Stimulated activated naive CD4-positive, alpha-beta T cell treated with Interleukin-2 at 50 U/mL for 16 hours (primary cell): ENCODE results near the gene CRTC3.
A peak's percentile ranks its signal among the peaks of the same experiment; 100 is the strongest.
"Not testable (repeated sequence)": the region's sequence is repeated elsewhere in the genome, so short reads cannot be mapped to it uniquely, and the experiment has no call there.

ENCODE experiments used
- DNase-seq: peaks from one replicate; lab custom pipeline; 2025; lab: John Stamatoyannopoulos, UW

Gene CRTC3, protein sequence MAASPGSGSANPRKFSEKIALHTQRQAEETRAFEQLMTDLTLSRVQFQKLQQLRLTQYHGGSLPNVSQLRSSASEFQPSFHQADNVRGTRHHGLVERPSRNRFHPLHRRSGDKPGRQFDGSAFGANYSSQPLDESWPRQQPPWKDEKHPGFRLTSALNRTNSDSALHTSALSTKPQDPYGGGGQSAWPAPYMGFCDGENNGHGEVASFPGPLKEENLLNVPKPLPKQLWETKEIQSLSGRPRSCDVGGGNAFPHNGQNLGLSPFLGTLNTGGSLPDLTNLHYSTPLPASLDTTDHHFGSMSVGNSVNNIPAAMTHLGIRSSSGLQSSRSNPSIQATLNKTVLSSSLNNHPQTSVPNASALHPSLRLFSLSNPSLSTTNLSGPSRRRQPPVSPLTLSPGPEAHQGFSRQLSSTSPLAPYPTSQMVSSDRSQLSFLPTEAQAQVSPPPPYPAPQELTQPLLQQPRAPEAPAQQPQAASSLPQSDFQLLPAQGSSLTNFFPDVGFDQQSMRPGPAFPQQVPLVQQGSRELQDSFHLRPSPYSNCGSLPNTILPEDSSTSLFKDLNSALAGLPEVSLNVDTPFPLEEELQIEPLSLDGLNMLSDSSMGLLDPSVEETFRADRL

DNA sequence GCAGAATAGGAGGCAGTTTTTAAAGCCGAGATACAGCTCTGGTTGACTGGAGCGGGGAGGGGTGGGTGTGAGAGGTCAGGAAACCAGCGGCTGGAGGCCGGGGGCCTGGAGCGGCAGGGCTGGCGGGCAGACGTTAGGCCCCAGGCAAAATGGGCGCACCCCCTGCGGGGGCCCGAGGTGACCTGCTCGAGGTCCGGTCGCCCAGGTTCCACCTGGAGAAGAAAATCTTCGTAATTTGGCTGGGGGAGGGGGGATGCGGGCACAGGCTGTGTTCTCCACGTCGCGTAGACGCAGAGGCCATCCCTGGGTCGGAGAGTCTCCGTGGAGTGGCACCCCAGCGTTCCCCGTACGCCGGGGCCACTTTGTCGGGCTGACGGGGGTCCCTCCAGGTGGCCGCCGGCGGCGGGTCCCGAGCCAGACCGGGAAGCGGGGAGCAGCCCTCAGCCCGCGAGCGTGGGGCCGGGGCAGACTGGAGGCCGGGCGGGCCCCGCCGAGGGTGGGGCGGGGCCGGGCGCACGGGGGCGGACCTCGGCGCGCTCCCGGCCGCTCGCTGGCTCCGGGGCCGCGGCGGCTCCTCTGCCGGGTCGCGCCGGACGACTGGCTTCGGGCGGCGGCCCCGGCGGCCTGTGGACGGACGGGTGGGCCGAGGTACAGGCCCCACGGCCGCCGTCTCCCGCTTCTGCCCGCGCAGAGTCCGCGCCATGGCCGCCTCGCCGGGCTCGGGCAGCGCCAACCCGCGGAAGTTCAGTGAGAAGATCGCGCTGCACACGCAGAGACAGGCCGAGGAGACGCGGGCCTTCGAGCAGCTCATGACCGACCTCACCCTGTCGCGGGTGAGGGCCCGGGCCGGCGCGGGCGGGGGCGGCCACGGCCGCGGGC, at the start of gene CRTC3:
Gene CRTC3 (plus strand): TSS at position 553 of the 879 bp plus-strand sequence. CDS start 149 bp downstream, at position 702.
- peak; percentile 57 for DNase-seq

DNA sequence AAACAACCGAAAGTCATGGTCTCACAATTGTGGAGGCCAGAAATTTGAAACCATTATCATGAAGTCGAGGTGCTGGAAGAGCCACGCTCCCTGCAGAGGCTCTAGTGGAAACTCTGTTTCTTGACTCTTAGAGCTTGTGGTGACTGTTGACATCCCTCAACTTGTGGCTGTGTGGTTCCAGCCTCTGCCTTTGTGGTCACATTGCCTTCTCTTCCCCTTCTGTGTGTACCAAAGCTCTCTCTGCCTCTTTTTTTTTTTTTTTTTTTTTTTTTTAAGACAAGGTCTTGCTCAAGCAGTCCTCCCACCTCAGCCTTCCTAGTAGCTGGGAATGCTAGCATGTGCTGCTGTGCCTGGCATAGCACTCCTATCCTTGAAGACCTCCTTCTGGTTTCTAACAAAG, 48.7 kb upstream of the CRTC3 start:
- DNase-seq = peak; percentile 1

DNA sequence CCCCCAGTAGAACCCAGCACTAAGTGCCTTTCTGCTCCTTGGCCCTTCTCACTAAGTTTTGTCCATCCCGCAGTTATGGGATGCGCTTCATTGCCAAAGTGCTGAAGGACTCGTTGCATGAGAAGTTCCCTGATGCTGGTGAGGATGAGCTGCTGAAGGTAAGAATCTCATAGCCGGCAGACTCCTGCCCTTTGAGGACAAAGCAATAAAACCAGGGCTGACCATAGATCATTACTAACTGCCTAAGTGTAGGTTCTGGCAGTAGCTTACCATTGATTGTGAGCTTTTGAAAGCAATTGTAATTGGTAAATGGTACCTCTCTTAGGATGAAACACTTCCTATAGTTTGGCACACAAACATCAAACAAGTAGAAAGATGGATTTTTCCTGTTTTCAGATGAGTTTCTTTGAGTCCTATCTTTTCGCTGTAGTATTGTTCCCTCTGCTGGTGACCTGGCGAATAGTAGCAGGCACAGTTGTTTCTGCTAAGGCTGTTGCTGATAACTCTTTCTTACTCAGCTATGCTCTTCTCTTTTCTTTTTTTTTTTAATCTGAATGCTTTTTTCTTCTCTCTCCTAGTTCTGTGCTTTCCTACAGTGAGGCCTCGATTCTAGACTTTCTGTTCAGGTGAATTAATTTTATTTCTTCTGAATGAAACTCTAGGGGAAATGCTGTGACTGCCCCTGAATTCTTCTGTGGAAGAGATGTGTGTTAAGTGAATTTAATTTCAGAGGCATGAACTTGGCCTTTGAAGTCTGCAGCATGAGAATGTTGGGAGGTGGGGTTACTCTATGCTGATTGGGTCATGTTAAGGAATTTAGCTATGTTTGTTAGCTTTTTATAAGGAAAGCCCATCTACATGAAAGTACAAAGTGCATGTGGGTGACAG, 47.4 kb upstream of the CRTC3 start:
- DNase-seq = peak; percentile 26

DNA sequence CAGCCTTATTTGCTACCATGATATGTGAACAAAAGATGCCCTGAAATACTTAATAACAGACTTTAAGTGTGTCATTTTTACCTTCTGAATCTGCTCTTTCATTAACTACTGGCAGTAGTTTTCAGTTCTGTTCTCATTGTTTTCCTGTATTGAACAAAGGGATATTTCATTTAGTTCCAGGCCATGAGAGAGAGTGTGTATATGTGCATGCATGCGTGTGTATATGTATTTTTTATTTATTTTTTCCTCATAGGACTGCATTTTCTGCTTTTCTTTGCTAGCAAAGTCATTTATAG, 46.8 kb upstream of the CRTC3 start:
- no peak for DNase-seq

DNA sequence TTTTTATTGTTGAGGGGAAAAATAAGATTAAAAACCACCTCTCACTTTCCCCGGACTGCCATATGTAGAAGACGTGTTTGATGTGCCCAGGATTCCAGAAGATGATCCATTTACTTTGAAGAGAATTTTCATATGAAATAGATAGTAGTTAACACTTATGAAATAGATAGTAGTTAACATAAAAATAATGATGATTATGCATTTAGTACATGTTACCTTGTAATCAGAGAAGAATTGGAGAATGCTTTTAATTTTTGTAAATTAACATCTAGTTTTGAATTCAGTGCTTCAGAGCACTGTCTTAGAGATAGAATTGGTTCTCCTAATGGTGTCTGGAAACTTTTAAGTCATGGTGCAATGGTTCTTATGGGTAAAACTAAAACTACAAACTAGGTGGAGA, 46.1 kb upstream of the CRTC3 start:
- no peak for DNase-seq

DNA sequence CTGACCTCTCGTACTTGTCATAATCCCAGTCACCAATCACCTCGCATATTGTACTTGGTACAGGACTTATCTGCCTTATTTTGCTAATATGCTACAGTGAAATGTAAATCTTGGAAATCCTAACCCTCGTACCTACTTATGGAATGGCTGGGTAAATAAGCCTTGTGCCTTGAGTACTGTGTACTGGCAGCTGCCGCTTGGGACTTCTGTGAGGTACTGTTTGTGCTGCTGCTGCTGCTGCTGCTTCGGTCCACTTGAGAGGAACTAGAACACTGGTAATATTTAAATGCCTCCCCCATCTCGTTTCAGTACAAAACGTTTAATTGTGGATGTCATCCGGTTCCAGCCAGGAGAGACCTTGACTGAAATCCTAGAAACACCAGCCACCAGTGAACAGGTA, 42.5 kb upstream of the CRTC3 start:
- no peak for DNase-seq

DNA sequence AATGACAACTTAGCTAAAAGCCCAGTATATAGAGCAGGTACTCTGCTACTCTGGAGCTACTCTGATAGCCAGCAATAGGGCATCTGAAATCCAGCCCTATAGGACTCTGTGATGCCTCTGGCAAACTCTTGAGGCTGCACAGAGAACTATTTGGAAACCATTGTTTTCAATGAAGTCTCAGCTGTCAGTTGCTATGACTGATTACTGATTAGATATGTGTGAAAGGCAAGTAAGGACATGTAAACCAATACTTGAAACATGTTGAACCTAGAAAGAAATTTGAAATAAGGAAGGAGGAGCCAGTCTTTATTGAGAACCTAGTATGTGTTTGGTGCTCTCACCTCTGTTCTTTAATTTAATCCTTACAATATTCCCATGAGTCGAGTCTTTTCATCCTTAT, 40.2 kb upstream of the CRTC3 start:
- DNase-seq = no peak

DNA sequence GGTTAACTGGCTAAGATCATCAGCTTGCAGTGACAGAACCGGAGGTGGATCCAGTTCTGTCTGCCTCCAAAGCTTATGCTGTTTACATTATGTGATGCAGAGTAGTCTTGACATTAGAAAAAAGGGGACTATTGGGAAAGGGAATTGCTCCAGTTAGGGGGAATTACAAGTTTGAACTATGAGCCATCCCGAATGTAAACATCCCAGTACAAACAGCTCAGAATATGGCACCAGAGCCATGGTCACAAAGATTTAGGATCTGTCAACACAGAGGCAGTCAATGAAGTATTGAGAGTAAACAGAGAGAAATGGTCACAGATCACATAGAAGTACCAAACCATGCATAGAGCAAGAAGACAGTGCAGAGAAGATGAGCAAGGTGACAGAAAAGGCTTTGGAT, 39.8 kb upstream of the CRTC3 start:
- no peak for DNase-seq

DNA sequence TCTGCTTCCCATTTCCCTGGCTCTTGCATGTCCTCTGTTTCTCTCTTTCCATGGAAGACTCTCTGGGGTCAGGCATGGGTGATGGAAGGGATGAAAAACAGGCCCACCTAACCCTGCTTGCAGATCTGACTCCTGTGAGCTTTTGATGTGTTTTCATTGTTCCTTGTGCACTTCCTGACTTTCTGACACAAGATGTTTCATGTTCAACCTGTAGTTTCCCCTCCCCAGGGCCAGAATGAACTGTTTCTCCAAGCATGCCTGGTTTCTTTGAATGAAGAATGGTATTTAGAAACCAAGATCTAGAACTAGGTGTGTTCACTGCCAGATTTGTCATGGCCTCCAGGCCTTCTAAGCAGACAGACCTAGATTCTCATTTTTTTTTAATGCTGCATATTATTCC, 36.1 kb upstream of the CRTC3 start:
- DNase-seq = no peak

DNA sequence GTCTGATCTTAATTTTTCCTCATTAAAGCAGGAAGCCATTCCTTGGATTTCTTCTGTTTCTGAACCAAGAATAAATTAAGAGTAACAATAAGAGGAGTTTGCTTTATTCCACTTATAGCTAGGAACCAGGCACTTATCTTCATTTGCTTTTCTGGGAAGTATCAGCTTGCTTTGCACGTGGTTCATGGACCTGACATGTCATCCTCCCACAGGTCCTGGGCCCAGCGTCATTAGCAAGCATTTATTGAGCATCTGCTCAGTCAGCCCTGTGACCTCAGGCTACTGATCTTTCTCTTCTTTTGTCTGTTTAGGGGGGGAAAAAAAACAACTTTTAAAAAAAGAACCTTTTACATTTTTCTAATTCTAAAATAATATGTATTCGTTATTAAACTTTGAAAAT, 34.7 kb upstream of the CRTC3 start:
- no peak for DNase-seq

DNA sequence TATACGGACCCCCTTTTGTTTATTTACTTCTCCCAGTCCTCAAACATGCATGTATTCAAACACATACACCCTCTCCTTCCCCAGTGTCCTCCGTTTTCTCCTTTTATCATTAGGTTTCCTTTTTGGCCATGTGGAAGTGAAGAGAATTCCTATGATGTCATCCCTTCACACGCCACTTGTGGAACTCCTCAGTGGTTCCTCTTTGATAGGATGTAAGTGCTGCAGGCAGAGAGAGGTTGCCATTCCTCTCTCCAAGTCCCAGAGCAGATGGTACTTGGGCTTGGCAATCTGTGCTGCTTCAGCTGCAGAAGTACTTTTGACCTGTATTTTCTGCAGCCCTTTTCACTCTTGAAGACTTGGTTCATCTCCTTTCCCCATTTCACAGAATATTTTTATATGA, 32.9 kb upstream of the CRTC3 start:
- no peak for DNase-seq

DNA sequence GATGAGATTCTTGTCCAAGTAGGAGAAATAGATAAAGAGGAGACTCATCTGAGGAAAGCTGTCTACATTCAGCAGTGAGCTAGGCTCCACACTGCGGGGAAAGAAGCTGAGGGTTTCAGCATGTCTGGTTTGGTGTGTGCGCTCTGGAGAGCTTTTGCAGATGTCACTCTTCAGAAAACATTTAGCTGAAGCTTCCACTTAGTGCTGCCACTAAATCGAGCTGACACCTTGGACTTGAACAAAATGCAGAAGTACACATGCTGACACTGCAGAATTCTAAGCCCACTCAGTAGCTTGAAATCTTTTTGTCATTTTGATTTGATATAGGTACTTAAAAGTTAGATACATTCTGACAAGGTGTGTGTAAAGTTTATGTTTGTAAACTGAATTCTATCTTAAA, 32.3 kb upstream of the CRTC3 start:
- DNase-seq = no peak

DNA sequence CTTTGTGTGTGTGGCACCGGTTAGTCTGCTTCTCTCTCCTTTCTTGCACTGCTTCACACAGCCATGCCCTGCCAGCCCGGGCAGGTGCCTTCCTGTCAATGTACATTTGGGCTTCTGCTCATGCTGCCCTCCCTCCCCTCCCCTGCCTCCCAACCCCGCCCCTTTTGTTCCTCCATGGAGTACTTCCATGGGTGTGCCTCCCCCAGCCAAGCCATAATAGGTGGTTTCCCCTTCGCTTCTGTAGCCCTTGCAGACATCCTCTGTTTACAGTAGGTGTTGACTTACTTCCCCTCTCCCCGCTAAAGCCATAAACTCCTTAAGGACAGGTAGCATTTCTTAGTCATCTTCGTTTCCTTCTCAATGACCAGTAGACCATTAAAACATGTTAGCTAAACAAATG, 31.8 kb upstream of the CRTC3 start:
- no peak for DNase-seq

DNA sequence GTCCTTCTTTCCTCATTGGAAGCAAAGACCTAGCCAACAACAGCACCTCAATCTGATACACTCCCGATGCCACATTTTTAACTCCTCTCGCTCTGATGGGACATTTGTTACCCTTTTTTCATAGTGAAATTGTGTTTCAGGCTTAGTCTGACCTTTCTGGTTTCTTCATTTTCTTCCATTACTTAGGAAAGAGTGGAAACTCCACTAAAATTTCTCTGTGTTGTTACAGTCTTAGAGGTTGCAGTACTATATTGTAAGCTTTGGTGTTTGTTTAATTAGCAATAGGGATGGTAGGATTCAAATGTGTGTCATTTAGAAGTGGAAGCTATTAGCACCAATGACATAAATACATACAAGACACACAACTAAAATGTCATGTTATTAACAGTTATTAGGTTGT, 29.6 kb upstream of the CRTC3 start:
- no peak for DNase-seq

DNA sequence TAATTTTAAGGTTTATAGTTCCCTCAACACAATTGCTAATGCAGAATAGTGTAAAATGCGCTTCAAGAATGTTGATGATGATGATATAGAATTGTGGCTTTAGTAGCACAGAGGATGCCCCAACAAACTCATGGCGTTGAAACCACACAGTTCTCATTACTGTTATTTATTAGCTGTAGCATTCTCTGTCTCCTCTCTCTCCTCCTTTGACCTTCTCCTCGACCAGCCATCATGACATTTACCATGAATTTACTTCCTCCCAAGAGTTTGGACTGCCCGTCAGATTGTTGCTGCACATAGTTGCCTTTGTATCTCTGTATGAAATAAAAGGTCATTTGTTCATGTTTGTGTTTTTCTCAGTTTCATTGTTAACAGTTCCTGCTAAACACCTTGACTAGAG, 27.8 kb upstream of the CRTC3 start:
- no peak for DNase-seq

DNA sequence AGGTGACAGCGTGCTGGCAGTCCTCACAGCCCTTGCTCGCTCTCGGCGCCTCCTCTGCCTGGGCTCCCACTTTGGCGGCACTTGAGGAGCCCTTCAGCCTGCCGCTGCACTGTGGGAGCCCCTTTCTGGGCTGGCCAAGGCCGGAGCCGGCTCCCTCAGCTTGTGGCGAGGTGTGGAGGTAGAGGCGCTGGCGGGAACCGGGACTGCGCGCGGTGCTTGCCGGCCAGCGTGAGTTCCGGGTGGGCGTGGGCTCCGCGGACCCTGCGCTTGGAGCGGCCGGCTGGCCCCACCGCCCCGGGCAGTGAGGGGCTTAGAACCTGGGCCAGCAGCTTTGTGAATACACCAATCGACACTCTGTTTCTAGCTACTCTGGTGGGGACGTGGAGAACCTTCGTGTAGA, 18.9 kb upstream of the CRTC3 start:
- DNase-seq = not testable (repeated sequence)

DNA sequence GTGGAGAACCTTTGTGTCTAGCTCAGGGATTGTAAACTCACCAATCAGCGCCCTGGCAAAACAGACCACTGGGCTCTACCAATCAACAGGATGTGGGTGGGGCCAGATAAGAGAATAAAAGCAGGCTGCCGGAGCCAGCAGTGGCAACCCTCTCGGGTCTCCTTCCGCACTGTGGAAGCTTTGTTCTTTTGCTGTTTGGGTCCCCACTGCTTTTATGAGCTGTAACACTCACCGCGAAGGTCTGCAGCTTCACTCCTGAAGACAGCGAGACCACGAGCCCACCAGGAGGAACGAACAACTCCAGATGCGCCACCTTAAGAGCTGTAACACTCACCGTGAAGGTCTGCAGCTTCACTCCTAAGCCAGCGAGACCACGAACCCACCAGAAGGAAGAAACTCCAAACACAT, 18.5 kb upstream of the CRTC3 start:
- DNase-seq = not testable (repeated sequence)

DNA sequence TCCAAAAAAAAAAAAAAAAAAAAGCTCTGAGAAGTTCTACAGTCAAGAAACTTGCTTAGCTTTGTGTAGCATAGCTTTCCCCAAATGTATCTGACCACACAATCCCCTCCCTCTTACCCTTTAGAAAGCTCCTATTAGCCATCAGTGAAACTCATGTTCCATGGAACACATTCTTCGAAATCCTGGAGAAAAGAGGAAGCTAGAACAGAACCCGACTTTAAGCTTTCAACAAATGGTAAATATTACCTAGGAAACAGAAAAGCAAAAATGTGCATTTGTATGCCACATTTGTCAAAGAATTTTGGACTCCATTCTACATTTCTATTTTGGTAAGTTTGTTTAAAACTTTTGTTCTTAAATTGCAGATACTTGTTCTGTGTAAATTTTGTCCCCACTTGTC, 17.4 kb upstream of the CRTC3 start:
- no peak for DNase-seq

DNA sequence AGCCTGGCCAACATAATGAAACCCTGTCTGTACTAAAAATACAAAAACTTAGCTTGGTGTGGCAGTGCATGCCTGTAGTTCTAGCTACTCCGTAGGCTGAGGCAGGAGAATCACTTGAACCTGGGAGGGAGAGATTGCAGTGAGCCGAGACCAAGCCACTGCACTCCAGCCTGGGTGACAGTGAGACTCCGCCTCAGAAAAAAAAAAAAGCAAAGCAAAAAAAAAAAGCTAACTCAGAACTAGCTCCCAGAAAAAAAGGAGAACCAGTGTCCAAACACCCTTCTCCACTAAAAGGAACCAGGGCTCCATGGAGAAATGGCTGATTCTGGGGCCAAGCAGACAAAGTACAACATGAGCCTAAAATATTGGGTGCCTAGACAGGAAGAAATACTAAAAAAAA, 16.7 kb upstream of the CRTC3 start:
- DNase-seq = no peak

DNA sequence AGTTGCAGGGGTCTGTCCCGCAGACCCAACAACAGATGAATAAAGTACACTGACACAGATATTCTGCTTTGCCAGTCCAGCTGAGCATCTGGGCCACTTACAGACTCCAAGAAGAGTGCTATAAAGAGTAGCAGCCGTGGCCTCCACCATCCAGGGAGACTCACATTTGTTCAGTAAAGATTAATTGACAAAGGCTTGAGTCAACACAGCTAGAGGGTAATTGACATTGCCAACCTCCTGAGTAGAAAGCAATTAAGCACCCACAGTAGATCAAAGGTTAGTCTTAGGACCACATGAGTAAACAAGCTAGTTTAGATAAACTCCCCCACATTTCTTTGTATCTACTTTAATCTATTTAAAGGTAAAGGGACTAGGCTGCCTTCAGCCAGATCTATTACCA, 16.3 kb upstream of the CRTC3 start:
- no peak for DNase-seq

DNA sequence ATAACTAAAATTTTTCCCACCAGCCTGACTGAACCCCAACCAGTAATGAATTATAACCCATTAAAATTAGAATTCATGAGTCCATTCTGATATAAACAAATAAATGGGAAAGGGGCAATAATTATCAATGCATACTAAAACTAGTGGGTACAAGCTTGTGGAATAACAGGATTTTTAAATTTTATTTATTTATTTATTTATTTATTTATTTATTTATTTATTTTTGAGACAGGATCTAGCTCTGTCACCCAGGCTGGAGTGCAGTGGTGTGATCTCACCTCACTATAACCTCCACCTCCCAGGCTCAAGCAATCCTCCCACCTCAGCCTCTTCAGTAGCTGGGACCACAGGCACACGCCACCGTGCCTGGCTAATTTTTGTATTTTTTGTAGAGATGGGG, 15.8 kb upstream of the CRTC3 start:
- DNase-seq = not testable (repeated sequence)

DNA sequence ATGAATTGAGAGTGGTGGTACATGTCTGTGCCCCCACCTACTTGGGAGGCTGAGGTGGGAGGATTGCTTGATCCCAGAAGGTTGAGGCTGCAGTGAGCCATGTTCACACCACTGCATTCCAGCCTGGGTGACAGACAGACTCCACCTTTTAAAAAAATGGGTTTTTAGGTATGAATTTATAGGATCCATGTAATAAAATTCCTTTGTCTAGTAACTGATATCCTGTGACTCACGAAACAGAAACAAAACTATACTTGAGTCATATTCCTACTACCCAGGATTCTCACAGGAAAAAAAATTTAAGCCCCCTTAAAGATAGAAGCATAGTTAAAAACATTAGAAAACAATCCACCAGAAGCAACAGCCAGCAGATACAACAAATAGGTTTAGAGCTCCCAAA, 10.0 kb upstream of the CRTC3 start:
- no peak for DNase-seq
